Measurements from ENCODE around the gene SEC11A.

- TF ChIP-seq CTCF (IDR thresholded peaks at IDR 0.05): no peak
- no peak for TF ChIP-seq POLR2A (IDR thresholded peaks at IDR 0.05)
Observed at GRCh38 chr15:84621358-84621979, 94.5 kb downstream of the SEC11A start.

Data from lower leg skin (tissue), 3 donors.